A549 (cell line): ENCODE measurements around the gene FBXO34. TPM values are rescaled to one million over a fixed set of nuclear protein-coding genes. Genes with fewer than 3 reads are reported as not detected.

Experiments
- ATAC-seq, 2 experiments: fragments of 200-7000 bp in 1 of 2; fragments of >200 bp in 1 of 2; cut with Nextera tagmentation in 1 of 2; cut with Tn5 transposase in 1 of 2; 3 replicates each; pipeline versions ENCODE4 v1.8.0 to v1.9.1; 2018 to 2020; ENCODE audit warnings: mild to moderate bottlenecking in 1 of 2, moderate library complexity in 1 of 2
- CTCF ChIA-PET: fragments of 300-600 bp; sonication (Branson Sonifier 250); formaldehyde crosslinking; extraction: SDS; loops from one replicate; lab custom pipeline; 2021; ENCODE audit warnings: antibody characterized with exemption, inconsistent platforms; lab: Yijun Ruan, JAX
- POLR2A ChIA-PET: fragments of 350-600 bp; formaldehyde crosslinking; extraction: SDS; loops from one replicate; lab custom pipeline; 2021; ENCODE audit warnings: antibody characterized with exemption, inconsistent platforms; lab: Yijun Ruan, JAX
- DNase-seq, 2 experiments: peaks; one replicate each; pipeline versions ENCODE4 v3.0.0 to v3.0.0-alpha.2; 2011 to 2016; ENCODE audit warnings: low read depth in 1 of 2, low spot score in 1 of 2
- FAIRE-seq: peaks from 2 replicates; lab custom pipeline; 2011; peaks lifted over from hg19 to GRCh38; lab: Jason Lieb, UNC
- H3K27ac ChIP-seq, 2 experiments: fragments of >200 bp; sonication (Bioruptor Twin); formaldehyde crosslinking; 3 replicates each; pipeline ENCODE4 v1.5.1; 2016 to 2017
- H3K4me1 ChIP-seq: fragments of >200 bp; sonication (Bioruptor Twin); formaldehyde crosslinking; 3 replicates; pipeline ENCODE4 v1.6.1; 2016
- H3K4me2 ChIP-seq: fragments of >200 bp; sonication (Bioruptor Twin); formaldehyde crosslinking; 3 replicates; pipeline ENCODE4 v1.6.1; 2016
- H3K4me3 ChIP-seq: fragments of >200 bp; sonication (Bioruptor Twin); formaldehyde crosslinking; 3 replicates; pipeline ENCODE4 v1.5.1; 2016
- H3K9me3 ChIP-seq: fragments of >200 bp; sonication (Bioruptor Twin); formaldehyde crosslinking; 3 replicates; pipeline ENCODE4 v1.6.1; 2016
- BHLHE40 ChIP-seq: IDR thresholded peaks from 2 replicates; pipeline ENCODE4 v1.6.1; 2012; ENCODE audit warnings: low read depth, low read length, inconsistent platforms
- CBX8 ChIP-seq: fragments of 200-600 bp; sonication (generic); IDR thresholded peaks from 2 replicates; pipeline ENCODE4 v1.6.1; 2016
- CEBPB ChIP-seq, 2 experiments: fragments of >200 bp in 1 of 2; sonication (Bioruptor Twin) in 1 of 2; formaldehyde crosslinking in 1 of 2; IDR thresholded peaks; 2 replicates each; pipeline ENCODE4 v1.6.1; 2012 to 2016
- CHD2 ChIP-seq: fragments of 150-350 bp; IDR thresholded peaks from 2 replicates; pipeline ENCODE4 v1.6.1; 2014; ENCODE audit warnings: low read length; ENCODE audit not compliant: partially characterized antibody
- CHD4 ChIP-seq: fragments of 200-600 bp; sonication (generic); IDR thresholded peaks from 2 replicates; pipeline ENCODE4 v1.6.1; 2016; ENCODE audit warnings: antibody characterized with exemption, mild to moderate bottlenecking, borderline replicate concordance
- CTCF ChIP-seq: fragments of >200 bp; sonication (Bioruptor Twin); formaldehyde crosslinking; IDR thresholded peaks from 3 replicates; pipeline ENCODE4 v1.5.1; 2016
- EHMT2 ChIP-seq: fragments of 200-600 bp; sonication (generic); IDR thresholded peaks from 2 replicates; pipeline ENCODE4 v1.6.1; 2016; ENCODE audit warnings: antibody characterized with exemption, low read depth, mild to moderate bottlenecking, moderate library complexity
- ELK1 ChIP-seq: fragments of 150-350 bp; IDR thresholded peaks from 2 replicates; pipeline ENCODE4 v1.6.1; 2014; ENCODE audit warnings: low read depth, mild to moderate bottlenecking, low read length
- EP300 ChIP-seq, 2 experiments: fragments of >200 bp; sonication (Bioruptor Twin); formaldehyde crosslinking; IDR thresholded peaks; 2 replicates in 1 of 2; 3 replicates in 1 of 2; pipeline ENCODE4 v1.6.1; 2016 to 2017
- ESRRA ChIP-seq: fragments of 150-350 bp; IDR thresholded peaks from 2 replicates; pipeline ENCODE4 v1.6.1; 2014; ENCODE audit warnings: mild to moderate bottlenecking, low read length, borderline replicate concordance
- FOSB ChIP-seq: fragments of 250-450 bp; sonication (Bioruptor Pico); IDR thresholded peaks from 2 replicates; pipeline ENCODE4 v1.5.0; 2020; ENCODE audit warnings: mild to moderate bottlenecking, moderate library complexity
- FOSL2 ChIP-seq, 2 experiments: fragments of 450-650 bp in 1 of 2; fragments of >200 bp in 1 of 2; sonication (Bioruptor Twin) in 1 of 2; formaldehyde crosslinking; IDR thresholded peaks; 2 replicates each; pipeline versions ENCODE4 v1.5.0 to v1.6.1; 2016 to 2020; ENCODE audit warnings: mild to moderate bottlenecking in 1 of 2, moderate library complexity in 1 of 2
- GATA3 ChIP-seq: IDR thresholded peaks from 2 replicates; pipeline ENCODE4 v1.6.1; 2012; ENCODE audit warnings: borderline replicate concordance
- JUNB ChIP-seq: fragments of >200 bp; sonication (Bioruptor Twin); formaldehyde crosslinking; IDR thresholded peaks from 2 replicates; pipeline ENCODE4 v1.6.1; 2016
- MAFK ChIP-seq: fragments of 450-650 bp; IDR thresholded peaks from 2 replicates; pipeline ENCODE4 v1.6.1; 2014; ENCODE audit not compliant: partially characterized antibody
- MAZ ChIP-seq: fragments of 150-350 bp; IDR thresholded peaks from 2 replicates; pipeline ENCODE4 v1.6.1; 2014; ENCODE audit warnings: antibody characterized with exemption, low read depth, low read length, borderline replicate concordance
- MYC ChIP-seq: IDR thresholded peaks from 2 replicates; pipeline ENCODE4 v1.6.1; 2012; ENCODE audit warnings: mild to moderate bottlenecking, inconsistent platforms, low read length, improper control_type of control experiment, borderline replicate concordance
- NPAS2 ChIP-seq: fragments of 250-450 bp; sonication (Bioruptor Pico); IDR thresholded peaks from 2 replicates; pipeline ENCODE4 v1.8.0; 2022; ENCODE audit warnings: mild to moderate bottlenecking, moderate library complexity, borderline replicate concordance
- PHF8 ChIP-seq: fragments of 200-600 bp; sonication (generic); IDR thresholded peaks from 2 replicates; pipeline ENCODE4 v1.6.1; 2016; ENCODE audit warnings: low read depth, mild to moderate bottlenecking, antibody characterized with exemption, moderate library complexity, borderline replicate concordance
- RAD21 ChIP-seq, 2 experiments: fragments of >200 bp in 1 of 2; sonication (Bioruptor Twin) in 1 of 2; formaldehyde crosslinking in 1 of 2; IDR thresholded peaks in 1 of 2; conservative IDR thresholded peaks in 1 of 2; 2 replicates in 1 of 2; 3 replicates in 1 of 2; pipeline ENCODE4 v1.6.1; 2012 to 2018; ENCODE audit warnings: inconsistent platforms in 1 of 2
- RARB ChIP-seq: fragments of 250-450 bp; sonication (Bioruptor Pico); IDR thresholded peaks from 2 replicates; pipeline ENCODE4 v1.8.0; 2021; ENCODE audit warnings: mild to moderate bottlenecking, moderate library complexity
- RFX5 ChIP-seq: fragments of 450-650 bp; IDR thresholded peaks from 2 replicates; pipeline ENCODE4 v1.7.1; 2014; ENCODE audit warnings: antibody characterized with exemption, mild to moderate bottlenecking, moderate library complexity
- RNF2 ChIP-seq: fragments of 200-600 bp; sonication (generic); IDR thresholded peaks from 2 replicates; pipeline ENCODE4 v1.6.1; 2016; ENCODE audit warnings: low read depth, mild to moderate bottlenecking, antibody characterized with exemption, moderate library complexity, borderline replicate concordance
- SREBF2 ChIP-seq: fragments of 450-650 bp; IDR thresholded peaks from 2 replicates; pipeline ENCODE4 v1.6.1; 2014; ENCODE audit warnings: mild to moderate bottlenecking, moderate library complexity
- TP53 ChIP-seq: fragments of 250-450 bp; sonication (Bioruptor Pico); IDR thresholded peaks from 2 replicates; pipeline ENCODE4 v1.5.0; 2021; ENCODE audit warnings: mild to moderate bottlenecking, moderate library complexity
- ZFP36 ChIP-seq: fragments of 450-650 bp; IDR thresholded peaks from 2 replicates; pipeline ENCODE4 v1.6.1; 2014; ENCODE audit warnings: borderline replicate concordance; ENCODE audit not compliant: partially characterized antibody
- ZNF302 ChIP-seq: fragments of 250-450 bp; sonication (Bioruptor Pico); IDR thresholded peaks from 2 replicates; pipeline ENCODE4 v1.9.0; 2021; ENCODE audit warnings: inconsistent platforms, mild to moderate bottlenecking, moderate library complexity
- ZSCAN20 ChIP-seq: fragments of 250-450 bp; sonication (Bioruptor Pico); IDR thresholded peaks from 2 replicates; pipeline ENCODE4 v1.8.0; 2022; ENCODE audit warnings: mild to moderate bottlenecking, moderate library complexity
- WGBS: methylation state at CpG from one replicate; pipeline ENCODE4 v1.1.6; 2017; ENCODE audit errors: missing lambda C conversion rate; 5-methylcytosine and 5-hydroxymethylcytosine counted together
- polyA plus RNA-seq, 4 experiments: library from polyadenylated mRNA; depleted of rRNA in 3 of 4; stranded (reverse); fragments of >200 nt; fragmentation: RNase III in 1 of 4; extraction: RNeasy Plus Mini Kit Qiagen cat#74134 plus additional on column Dnase treatment in 1 of 4; gene quantifications; 2 replicates in 3 of 4; 3 replicates in 1 of 4; pipeline ENCODE4 v1.2.3, GENCODE V29; 2011 to 2017

The FBXO34 gene
- polyA plus RNA-seq, 2 of the 4 experiments (the other 2 are of a cell fraction) = 15.4 to 28.0 TPM

- FAIRE-seq = no peak
- CTCF ChIA-PET = no interaction called here
- no peak for TF ChIP-seq RFX5
- no peak for TF ChIP-seq NPAS2 (CRISPR knock-in tag)
- TF ChIP-seq CHD2 = no peak
- TF ChIP-seq PHF8 = no peak
- no peak for TF ChIP-seq TP53 (CRISPR knock-in tag)
- no peak for TF ChIP-seq CBX8
- TF ChIP-seq GATA3 = no peak
- no peak for TF ChIP-seq ELK1
- no peak for TF ChIP-seq FOSB (CRISPR knock-in tag)
- no peak for TF ChIP-seq EHMT2
- TF ChIP-seq ZSCAN20 = no peak
- TF ChIP-seq ESRRA = no peak
- no peak for TF ChIP-seq MAFK
- no peak for TF ChIP-seq MAZ
- TF ChIP-seq RNF2 = no peak
- no peak for TF ChIP-seq RARB (CRISPR knock-in tag)
- no peak for TF ChIP-seq CHD4
- TF ChIP-seq, all 56 proteins: peak for 0
- no peak for DNase-seq
- H3K9me3 ChIP-seq = no peaks in the 10 kb centered on the region
- no peak overlapping the region for H3K4me3 ChIP-seq
- POLR2A ChIA-PET = no interaction called here
- no peak overlapping the region for H3K4me2 ChIP-seq
- H3K27ac ChIP-seq = no peak overlapping the region
- no peak for ATAC-seq
- H3K4me1 ChIP-seq = no peaks in the 10 kb centered on the region
Observed at GRCh38 chr14:55323910-55324309, 52.7 kb downstream of the FBXO34 start.

GRCh38 chr14:55324812-55325211, 53.6 kb downstream of the FBXO34 start:
- DNase-seq = no peak
- POLR2A ChIA-PET = interaction anchor here (0.6 kb wide), 1 partner anchor 40 kb away, joined by 4 read pairs; no protein-coding TSS in a partner anchor
- WGBS = 89% methylated on average over 2 of the region's 2 CpGs
- Histone ChIP-seq H3K4me3 (no peak overlapping the region), H3K4me2 (no peak overlapping the region)
- FAIRE-seq = no peak
- TF ChIP-seq RARB (CRISPR knock-in tag) (no peak), RAD21 (conservative IDR thresholded peaks at IDR 0.05 in 1 of 2, IDR thresholded peaks at IDR 0.05 in 1 of 2) (no peak), JUNB (no peak), GATA3 (no peak), FOSL2 (IDR thresholded peaks at IDR 0.05) (no peak), FOSL2 (CRISPR knock-in tag; IDR thresholded peaks at IDR 0.05) (no peak), CTCF (no peak), PHF8 (no peak), ESRRA (no peak)
- TF ChIP-seq, all 56 proteins: peak for 0
- CTCF ChIA-PET = no interaction called here
- ATAC-seq = no peak
- Histone ChIP-seq H3K4me1 (no peaks in the 10 kb centered on the region), H3K9me3 (no peaks in the 10 kb centered on the region), H3K27ac (no peak overlapping the region)

- WGBS = 92% methylated on average over 1 of the region's 1 CpG
- no peak for DNase-seq
- no peak overlapping the region for H3K4me3 ChIP-seq
- FAIRE-seq = no peak
- no peak overlapping the region for H3K4me2 ChIP-seq
- peaks cover 5% of the 10 kb centered on the region; the same call in 1 of the 3 replicates for H3K4me1 ChIP-seq
- ChIA-PET CTCF (no interaction called here), POLR2A (no interaction called here)
- H3K27ac ChIP-seq = no peak overlapping the region
- H3K9me3 ChIP-seq = no peaks in the 10 kb centered on the region
- no peak for ATAC-seq
- no peak for TF ChIP-seq JUNB
- TF ChIP-seq CBX8 = no peak
- TF ChIP-seq RFX5 = no peak
- no peak for TF ChIP-seq ZNF302 (CRISPR knock-in tag)
- TF ChIP-seq FOSL2 (IDR thresholded peaks at IDR 0.05) = no peak
- TF ChIP-seq FOSL2 (CRISPR knock-in tag; IDR thresholded peaks at IDR 0.05) = no peak
- no peak for TF ChIP-seq GATA3
- no peak for TF ChIP-seq ZFP36
- TF ChIP-seq MAZ = no peak
- no peak for TF ChIP-seq NPAS2 (CRISPR knock-in tag)
- no peak for TF ChIP-seq ESRRA
- TF ChIP-seq CHD2 = no peak
- no peak for TF ChIP-seq TP53 (CRISPR knock-in tag)
- no peak for TF ChIP-seq BHLHE40
- no peak for TF ChIP-seq CEBPB (IDR thresholded peaks at IDR 0.05)
- no peak for TF ChIP-seq CTCF
- TF ChIP-seq SREBF2 = no peak
- TF ChIP-seq MYC = no peak
- no peak for TF ChIP-seq EP300 (IDR thresholded peaks at IDR 0.05)
Observed at GRCh38 chr14:55327179-55327578, 56.0 kb downstream of the FBXO34 start.
